Muscle of back (tissue), 11 donors: ENCODE data around the gene PLVAP. TPM values are rescaled to one million over a fixed set of nuclear protein-coding genes. Genes with fewer than 3 reads are reported as not detected.

Experiments
- DNase-seq, 3 donors: peaks; one replicate each; pipeline versions ENCODE4 v3.0.0 to v3.0.0-alpha.2; 2013
- polyA plus RNA-seq, 10 donors: library from polyadenylated mRNA; unstranded; fragments of 120-200 nt; gene quantifications; one replicate each; pipeline ENCODE4 v1.2.1, GENCODE V29; 2013; ENCODE audit not compliant: insufficient read length in 10 of 10

PLVAP gene
- polyA plus RNA-seq, 10 donors = 34.3 to 73.4 (median 47.2) TPM

GRCh38 chr19:17359905-17360800, 17.0 kb downstream of the PLVAP start:
- no peak for DNase-seq

DNA sequence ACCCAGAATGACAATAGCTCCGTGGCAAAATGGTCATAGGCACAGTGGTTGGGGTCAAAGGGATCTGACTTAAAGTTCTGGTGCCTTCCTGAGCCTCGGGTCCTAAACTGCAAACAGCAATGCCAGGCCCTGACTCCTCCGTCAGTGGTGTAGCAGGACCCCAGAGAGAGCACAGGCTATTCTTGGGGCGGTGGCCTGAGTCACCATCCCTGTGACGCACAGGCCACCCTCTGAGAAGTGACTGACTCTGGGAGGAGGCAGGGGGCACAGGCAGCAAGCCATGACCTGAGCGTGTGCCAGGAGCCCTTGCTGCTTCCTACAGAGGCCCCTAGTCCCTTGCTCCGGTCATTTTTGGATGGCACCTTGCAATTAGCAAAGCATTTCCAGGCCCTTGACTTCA, 18.7 kb downstream of the PLVAP start:
- DNase-seq = no peak

DNA sequence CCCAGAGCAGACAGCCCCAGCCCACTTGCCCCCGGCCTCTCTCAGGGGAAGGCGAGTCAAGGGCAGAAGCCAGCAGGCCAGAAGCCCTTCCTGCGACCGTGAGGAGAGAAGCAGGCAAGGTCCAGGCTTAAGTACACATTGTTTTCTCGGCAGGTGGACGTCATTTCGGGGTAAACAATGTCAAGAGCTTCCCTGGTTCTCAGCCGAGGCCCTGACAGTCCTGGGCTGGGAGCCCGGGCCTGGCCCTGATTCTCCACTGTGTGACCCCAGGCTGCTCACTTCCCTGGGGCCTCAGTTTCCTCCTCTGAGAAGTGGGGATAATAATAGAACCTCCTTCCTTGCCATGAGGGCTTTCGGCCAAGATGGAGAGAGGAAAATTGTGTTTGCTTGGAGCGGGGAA, 19.4 kb downstream of the PLVAP start:
- DNase-seq = no peak

DNA sequence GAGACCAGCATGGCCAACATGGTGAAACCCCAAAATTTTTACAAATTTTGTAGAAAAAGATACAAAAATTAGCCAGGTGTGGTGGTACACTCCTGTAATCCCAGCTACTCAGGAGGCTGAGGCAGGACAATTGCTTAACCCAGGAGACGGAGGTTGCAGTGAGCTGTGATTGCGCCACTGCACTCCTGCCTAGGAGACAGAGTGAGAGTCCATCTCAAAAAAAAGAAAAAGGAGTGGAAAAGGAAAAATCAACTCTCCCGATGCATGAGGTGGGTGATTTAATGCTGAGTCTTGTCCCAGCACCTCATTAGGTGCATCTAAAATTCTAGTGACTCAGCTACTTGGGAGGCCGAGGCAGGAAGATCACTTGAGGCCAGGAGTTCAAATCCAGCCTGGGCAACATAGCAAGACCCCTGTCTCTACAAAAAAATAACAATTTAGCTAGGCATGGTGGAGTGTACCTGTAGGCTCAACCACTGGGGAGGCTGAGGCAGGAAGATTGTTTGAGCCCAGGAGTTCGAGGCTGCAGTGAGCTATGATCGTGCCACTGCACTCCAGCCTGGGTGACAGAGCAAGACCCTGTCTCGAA, 20.0 kb downstream of the PLVAP start:
- DNase-seq = no peak

DNA sequence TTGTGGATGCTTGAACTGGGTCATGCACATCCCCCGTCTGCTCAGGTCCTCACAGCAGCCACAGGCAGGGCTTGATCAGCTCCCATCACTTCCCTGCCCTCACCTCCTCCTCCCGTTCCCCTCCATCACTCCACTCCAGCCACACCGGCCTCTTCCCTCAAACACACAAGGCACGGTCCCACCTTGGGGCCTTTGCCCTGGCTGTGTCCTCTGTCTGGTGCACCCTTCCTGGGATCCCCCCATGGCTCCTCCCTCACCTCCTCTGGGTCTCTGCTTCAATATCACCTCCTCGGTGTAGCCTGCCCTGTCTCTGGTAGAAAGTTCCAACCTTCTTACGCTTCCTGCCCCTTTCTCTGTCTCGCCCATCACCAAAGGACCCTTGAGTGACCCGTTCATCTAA, 23.8 kb downstream of the PLVAP start:
- no peak for DNase-seq

DNA sequence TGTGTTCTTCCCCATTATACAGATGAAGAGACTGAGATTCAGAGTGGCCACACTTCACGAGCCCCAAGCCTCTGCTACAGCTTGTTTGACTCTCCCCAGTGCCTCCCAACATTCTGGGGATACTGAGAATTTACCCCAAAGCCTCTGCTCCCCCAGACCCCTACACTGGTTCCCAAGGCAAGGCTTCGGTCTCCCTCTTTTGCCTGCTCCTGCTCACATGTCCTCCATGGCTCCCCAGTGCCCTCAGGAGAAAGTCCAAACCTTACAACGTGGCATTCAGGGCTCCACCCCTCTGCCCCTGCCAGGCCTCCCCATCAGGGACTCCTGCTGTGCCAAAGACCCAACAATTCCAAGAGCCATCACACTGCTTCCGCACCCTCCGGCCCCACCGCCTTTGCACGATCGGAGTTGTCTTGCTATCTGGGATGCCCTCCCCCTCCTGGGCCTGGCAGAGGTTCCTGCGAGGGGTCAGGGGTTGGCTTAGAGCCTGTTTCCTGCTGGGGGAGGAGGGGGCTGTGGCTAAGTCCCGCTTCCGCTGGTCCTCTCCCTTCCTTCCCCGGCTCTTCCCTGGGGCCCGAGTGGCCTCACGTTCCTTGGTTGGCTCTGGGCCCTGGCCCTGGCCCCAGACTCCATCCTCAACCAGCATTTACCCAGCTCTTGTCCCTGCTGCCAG, 24.4 kb downstream of the PLVAP start:
- DNase-seq = no peak

DNA sequence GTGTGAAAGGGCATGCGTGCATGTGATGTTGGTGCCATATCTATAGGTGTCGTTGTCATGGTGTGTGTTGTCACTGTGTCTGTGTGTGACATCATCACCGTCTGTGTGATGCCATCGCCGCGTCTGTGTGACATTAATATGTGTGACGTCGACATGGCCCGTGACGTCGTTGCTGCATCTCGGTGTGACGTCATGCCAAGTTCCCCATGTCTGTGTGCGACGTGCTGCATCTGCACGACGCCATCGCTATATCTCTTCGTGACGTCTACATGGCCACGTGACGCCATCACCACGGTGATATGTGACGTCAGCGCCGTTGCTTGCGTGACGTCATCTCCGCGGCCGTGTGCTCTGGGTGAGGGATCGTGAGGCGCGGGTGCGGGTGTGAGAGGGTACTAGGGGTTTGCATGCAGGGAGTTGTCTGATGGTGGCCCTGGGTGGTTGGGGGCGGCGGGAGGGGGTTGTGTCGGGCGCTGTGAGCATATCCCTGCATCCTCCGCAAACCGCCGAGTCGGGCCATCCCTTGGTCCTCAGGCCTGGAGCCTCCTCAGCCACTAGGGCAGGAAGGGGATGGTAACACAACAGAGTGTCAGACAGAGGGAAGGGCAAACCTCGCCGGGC, 25.2 kb downstream of the PLVAP start:
- no peak for DNase-seq

DNA sequence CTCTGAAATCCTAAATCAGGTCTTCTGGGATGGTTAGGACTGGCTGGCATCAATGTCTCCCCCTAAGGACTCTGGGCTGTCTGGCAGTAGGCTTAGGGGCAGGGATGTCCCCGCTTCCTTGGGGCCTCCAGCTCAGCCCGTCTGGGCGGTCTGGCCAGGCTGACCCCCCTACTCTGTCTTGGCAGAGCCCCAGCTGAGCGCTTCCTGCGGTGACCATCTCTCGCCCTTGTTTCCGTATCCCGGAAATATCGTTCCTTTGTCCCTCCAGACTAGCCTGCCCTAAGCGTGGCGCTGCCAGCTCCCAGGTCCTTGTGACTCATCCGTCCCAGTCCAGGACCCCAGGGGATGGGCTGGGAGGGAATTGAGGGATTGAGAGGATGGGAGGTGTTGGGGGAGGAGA, 28.4 kb downstream of the PLVAP start:
- peak in 2 of 3 donors; percentile 71 to 79 for DNase-seq

GRCh38 chr19:17347877-17348276, 29.3 kb downstream of the PLVAP start:
- peak in 1 of 3 donors; percentile 7 for DNase-seq

GRCh38 chr19:17347361-17347760, 29.8 kb downstream of the PLVAP start:
- peak in 1 of 3 donors; percentile 50 for DNase-seq

- peak in 2 of 3 donors; percentile 79 to 81 for DNase-seq
Observed at GRCh38 chr19:17346109-17346671, 31.0 kb downstream of the PLVAP start.

DNA sequence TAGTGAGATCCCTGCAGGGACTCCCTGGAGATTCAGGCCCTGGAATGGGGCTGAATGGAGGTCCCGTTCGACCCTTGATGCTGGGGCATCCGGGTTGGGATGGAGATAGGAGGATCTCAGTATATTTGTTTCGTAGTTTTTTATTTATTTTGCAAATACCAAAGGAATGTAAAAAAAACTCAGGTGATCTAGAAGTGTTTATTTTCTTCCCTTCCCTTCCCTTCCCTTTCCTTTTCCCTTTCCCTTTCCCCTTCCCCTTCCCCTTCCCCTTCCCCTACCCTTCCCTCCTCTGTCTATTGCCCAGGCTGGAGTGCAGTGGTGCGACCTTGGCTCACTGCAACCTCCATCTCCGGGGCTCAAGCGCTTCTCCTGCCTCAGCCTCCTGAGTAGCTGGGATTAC, 35.3 kb downstream of the PLVAP start:
- no peak for DNase-seq

- no peak for DNase-seq
Observed at GRCh38 chr19:17341386-17341785, 35.8 kb downstream of the PLVAP start.

DNA sequence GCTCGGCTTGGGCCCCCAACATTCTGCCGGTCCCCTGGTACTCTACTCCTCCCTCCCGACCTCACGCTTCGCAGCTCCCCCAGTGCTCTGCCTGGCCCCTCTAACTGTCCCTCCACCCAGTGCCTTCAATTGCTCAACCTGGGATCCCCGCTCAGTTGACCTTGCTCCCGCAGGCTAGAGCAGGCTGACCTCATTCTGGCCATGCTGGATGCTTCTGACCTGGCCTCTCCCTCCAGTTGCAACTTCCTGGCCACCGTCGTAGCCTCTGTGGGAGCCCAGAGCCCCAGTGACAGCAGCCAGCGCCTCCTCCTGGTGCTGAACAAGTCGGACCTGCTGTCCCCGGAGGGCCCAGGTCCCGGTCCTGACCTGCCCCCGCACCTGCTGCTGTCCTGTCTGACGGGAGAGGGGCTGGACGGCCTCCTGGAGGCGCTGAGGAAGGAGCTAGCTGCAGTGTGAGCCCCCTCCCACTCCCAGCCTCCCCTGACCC, 36.2 kb downstream of the PLVAP start:
- DNase-seq = no peak

- no peak for DNase-seq
Observed at GRCh38 chr19:17340302-17340870, 36.8 kb downstream of the PLVAP start.

GRCh38 chr19:17339088-17339741, 37.9 kb downstream of the PLVAP start:
- DNase-seq = no peak

DNA sequence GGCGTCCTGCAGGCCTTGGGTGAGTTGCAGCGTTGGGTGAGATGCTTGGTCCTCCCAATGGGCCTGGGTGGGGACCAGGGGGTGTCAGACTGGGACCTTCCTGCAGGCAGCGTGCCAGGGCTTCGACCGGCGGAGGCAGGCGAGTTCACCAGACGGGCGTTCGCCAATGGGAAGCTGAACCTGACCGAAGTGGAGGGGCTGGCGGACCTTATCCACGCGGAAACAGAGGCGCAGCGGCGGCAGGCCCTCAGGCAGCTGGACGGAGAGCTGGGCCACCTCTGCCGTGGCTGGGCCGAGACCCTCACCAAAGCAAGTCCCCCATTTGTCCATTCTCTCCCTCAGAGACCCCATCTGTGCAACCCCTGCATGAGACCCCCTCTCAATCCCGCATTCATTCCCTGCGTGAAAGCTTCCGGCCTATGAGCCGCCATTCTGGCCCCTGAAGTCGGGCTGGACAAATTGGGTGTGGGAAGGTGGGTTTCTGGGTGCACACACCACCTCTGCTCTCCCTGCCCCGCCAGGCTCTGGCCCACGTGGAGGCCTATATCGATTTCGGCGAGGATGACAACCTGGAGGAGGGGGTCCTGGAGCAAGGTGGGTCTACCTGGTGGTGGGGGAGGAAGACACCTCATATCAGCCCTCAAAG, 38.6 kb downstream of the PLVAP start:
- no peak for DNase-seq

- no peak for DNase-seq
Observed at GRCh38 chr19:17337675-17338432, 39.3 kb downstream of the PLVAP start.

DNA sequence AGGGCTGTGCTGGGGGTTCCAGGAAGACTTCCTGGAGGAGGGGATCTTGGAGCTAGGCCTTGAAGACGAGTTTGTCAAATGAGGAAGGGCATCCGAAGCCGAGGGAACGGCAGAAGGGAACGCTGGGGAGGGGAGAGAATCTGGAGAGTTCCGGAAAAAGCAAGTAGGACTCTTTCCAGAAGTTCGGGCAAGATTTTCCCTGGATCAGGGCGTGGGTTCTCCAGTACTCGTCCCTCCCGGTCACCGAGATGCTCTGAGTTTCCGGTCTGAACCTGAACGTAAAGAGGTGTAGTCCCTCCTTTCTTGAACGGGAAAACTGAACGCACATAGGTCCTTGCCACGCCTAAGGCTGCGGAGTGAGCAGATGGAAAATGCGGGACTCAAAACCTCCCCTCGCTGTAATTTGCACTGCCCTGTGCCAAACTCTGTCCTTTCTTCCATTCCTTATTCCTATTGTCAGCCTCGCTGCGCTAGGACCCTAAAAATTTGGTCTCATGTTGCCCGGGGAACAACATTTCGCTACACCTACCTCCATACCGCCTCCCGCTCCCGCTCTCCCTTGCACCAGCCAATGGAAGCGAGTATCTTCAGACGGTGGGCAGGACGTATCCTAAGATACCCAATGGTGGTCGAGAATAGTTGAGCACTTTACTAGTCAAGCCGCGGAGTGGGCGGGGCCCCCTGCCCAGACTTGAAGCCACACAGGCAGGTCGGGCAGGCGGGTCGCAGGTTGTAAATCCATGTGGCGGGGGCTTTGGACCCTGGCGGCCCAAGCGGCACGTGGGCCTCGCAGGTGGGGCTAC, 40.1 kb downstream of the PLVAP start, which contains the start of gene GTPBP3:
Gene GTPBP3 (plus strand): TSS at position 682 of the 803 bp plus-strand sequence. CDS start 59 bp downstream, at position 741.
- peak; percentile 98 to 99 (median 99) for DNase-seq
